Progenitor cell of endocrine pancreas (in vitro differentiated cells): ENCODE measurements around the gene FBXL7. TPM values are rescaled to one million over a fixed set of nuclear protein-coding genes. Genes with fewer than 3 reads are reported as not detected.

ENCODE experiments used
- DNase-seq: peaks from one replicate; pipeline ENCODE4 v3.0.0; 2021; ENCODE audit warnings: low spot score; ENCODE audit not compliant: unreplicated experiment
- H3K27ac Mint-ChIP-seq: 2 replicates; pipeline ENCODE4 v1.8.0; 2021; ENCODE audit warnings: mild to moderate bottlenecking, moderate library complexity, mixed read lengths
- H3K27me3 Mint-ChIP-seq: 2 replicates; pipeline ENCODE4 v1.8.0; 2021; ENCODE audit warnings: mixed read lengths
- H3K36me3 Mint-ChIP-seq: 2 replicates; pipeline ENCODE4 v1.8.0; 2022; ENCODE audit warnings: mixed read lengths; ENCODE audit not compliant: insufficient read depth
- H3K4me1 Mint-ChIP-seq: 2 replicates; pipeline ENCODE4 v1.8.0; 2021; ENCODE audit warnings: low read depth, mixed read lengths
- H3K4me3 Mint-ChIP-seq: 2 replicates; pipeline ENCODE4 v1.8.0; 2021; ENCODE audit warnings: low read depth, mild to moderate bottlenecking, moderate library complexity, mixed read lengths
- H3K9me3 Mint-ChIP-seq: 2 replicates; pipeline ENCODE4 v1.8.0; 2021; ENCODE audit warnings: low read depth, mixed read lengths
- CTCF ChIP-seq: fragments of 200-600 bp; sonication (generic); IDR thresholded peaks from one replicate; pipeline ENCODE4 v1.5.0; 2021; ENCODE audit warnings: antibody characterized with exemption, mild to moderate bottlenecking; ENCODE audit not compliant: unreplicated experiment
- total RNA-seq: library from RNA; stranded (reverse); gene quantifications from 2 replicates; pipeline ENCODE4 v1.2.1, GENCODE V29; 2021

FBXL7 gene
- total RNA-seq, 1 donor from 2014 or later, result 15.4 TPM

DNA sequence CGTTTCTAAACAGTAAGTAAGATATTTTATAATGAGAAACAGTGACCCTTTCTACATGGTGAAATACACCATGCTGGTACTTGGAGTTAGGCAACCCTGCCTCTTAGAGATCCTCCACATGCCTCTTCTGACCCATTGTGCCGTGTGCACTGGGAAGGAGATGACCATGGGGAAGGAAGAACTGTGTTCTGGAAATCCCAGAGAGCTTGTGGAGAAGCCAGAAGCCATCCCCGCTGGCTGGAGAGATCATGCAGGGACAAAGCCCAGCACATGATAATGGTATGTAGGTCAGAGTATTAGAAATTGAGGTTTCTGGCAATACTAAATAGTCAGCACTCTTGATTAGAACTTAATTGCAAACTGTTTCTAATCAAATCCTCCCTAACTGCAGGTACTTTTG, 307.3 kb downstream of the FBXL7 start:
- Mint-ChIP-seq H3K4me3 (no peak overlapping the region), H3K4me1 (peaks cover 2% of the 10 kb centered on the region), H3K27ac (no peak overlapping the region), H3K27me3 (no peaks in the 10 kb centered on the region), H3K36me3 (peaks cover 6% of the 10 kb centered on the region), H3K9me3 (peaks cover 22% of the 10 kb centered on the region)
- TF ChIP-seq CTCF, result no peak
- no peak for DNase-seq

- DNase-seq, result no peak
- peaks cover 5% of the 10 kb centered on the region for H3K36me3 Mint-ChIP-seq
- no peak for TF ChIP-seq CTCF
- no peaks in the 10 kb centered on the region for H3K27me3 Mint-ChIP-seq
- no peak overlapping the region for H3K4me3 Mint-ChIP-seq
- H3K27ac Mint-ChIP-seq, result no peak overlapping the region
- peaks cover 17% of the 10 kb centered on the region for H3K9me3 Mint-ChIP-seq
- H3K4me1 Mint-ChIP-seq, result peaks cover 2% of the 10 kb centered on the region
Measured at GRCh38 chr5:15807871-15808270, 307.9 kb downstream of the FBXL7 start.

DNA sequence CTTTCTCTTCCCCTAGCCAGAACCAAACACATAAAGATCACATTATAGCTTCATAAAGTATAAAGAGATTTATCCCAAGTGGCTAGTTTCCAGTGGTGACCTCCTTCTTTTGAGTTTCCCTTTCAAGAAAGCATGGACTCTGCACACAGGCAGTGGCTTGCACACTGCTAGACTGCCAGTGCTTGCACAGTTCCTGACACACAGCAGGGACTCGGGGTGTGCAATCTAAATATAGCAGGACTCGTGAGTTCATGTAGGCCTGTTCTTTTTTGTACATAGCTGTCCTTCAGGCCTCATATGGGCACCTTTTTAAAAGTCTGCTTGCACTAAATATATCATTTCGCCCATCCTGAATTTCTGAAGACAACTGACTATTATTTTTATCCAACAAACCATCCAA, 308.6 kb downstream of the FBXL7 start:
- no peak for DNase-seq
- Mint-ChIP-seq H3K27me3 (no peaks in the 10 kb centered on the region), H3K4me3 (no peak overlapping the region), H3K36me3 (peaks cover 4% of the 10 kb centered on the region), H3K27ac (no peak overlapping the region), H3K4me1 (peaks cover 2% of the 10 kb centered on the region), H3K9me3 (peaks cover 10% of the 10 kb centered on the region)
- no peak for TF ChIP-seq CTCF

DNA sequence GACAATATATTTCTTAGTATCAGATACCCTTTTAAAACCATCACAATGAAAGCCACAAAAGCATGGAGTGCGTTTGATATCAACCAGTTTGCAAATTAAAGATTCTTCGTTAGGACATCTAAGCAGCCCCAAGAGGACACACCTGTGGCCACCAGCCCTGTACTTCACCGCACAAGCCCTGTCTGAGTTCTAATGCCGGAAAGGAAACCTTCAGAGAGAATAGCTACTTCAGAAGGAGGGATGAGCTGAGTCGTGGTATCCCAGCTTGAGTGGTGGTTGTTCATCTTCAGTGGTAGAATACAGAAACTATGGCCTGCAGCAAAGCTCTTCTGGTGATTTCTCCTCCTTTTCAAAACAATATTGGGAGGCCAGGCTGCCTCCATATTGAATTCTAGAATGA, 319.6 kb downstream of the FBXL7 start:
- Mint-ChIP-seq H3K36me3 (peaks cover 1% of the 10 kb centered on the region), H3K4me3 (no peak overlapping the region), H3K27ac (no peak overlapping the region), H3K4me1 (peaks cover 7% of the 10 kb centered on the region), H3K9me3 (peaks cover 9% of the 10 kb centered on the region), H3K27me3 (no peaks in the 10 kb centered on the region)
- no peak for TF ChIP-seq CTCF
- no peak for DNase-seq

DNA sequence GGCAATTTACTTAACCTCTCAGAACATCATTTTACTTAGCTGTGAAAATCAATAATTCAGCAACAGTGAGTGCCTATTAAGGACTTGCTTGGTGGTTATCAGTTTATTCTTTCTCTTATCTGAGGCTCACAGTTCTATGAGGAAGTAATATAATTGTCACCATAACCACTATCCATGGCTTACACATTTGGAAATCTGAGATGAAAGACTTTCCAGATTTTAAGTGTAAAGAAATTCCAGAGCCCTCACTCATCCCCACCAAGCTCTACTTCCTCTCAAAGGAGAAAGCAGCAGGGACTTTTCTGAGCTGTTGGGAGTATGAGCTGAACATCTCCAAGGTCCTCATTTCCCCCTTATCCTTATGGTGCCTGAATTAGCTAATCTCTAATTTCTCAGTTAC, 321.5 kb downstream of the FBXL7 start:
- peaks cover 1% of the 10 kb centered on the region for H3K36me3 Mint-ChIP-seq
- TF ChIP-seq CTCF, result no peak
- DNase-seq, result no peak
- H3K9me3 Mint-ChIP-seq, result peaks cover 5% of the 10 kb centered on the region
- no peak overlapping the region for H3K27ac Mint-ChIP-seq
- H3K27me3 Mint-ChIP-seq, result no peaks in the 10 kb centered on the region
- no peak overlapping the region for H3K4me3 Mint-ChIP-seq
- peaks cover 7% of the 10 kb centered on the region for H3K4me1 Mint-ChIP-seq
